Measurements from ENCODE around the gene IQCF5.
"Not testable (repeated sequence)": the region's sequence is repeated elsewhere in the genome, so short reads cannot be mapped to it uniquely, and the experiment has no call there.

Gene IQCF5

DNA sequence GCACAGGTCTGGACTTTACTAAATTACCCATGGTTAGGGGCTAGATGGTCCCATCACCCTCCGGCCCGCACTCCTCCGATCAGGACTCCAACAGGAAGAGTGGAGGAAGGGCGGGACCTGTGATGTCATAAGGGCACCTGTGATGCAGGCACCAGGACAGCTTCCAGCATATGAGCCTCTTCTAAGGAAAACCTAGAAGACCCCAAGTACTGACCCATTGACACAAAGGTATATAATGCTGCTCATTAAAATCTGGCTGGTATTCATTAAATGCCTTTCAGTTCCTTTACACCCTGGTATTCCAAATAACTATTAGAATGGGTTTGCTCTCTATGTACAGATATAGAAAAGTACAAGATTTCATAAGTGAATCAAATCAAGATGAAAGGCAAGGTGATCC lies at the start of gene IQCF5:
IQCF5 (minus strand) TSS at position 101 of the 400 bp plus-strand sequence; CDS start at position 31, 70 bp downstream.
- in situ Hi-C loops (cut with MboI; ENCODE audit: low sequenced_read_pairs), result no loop called here

DNA sequence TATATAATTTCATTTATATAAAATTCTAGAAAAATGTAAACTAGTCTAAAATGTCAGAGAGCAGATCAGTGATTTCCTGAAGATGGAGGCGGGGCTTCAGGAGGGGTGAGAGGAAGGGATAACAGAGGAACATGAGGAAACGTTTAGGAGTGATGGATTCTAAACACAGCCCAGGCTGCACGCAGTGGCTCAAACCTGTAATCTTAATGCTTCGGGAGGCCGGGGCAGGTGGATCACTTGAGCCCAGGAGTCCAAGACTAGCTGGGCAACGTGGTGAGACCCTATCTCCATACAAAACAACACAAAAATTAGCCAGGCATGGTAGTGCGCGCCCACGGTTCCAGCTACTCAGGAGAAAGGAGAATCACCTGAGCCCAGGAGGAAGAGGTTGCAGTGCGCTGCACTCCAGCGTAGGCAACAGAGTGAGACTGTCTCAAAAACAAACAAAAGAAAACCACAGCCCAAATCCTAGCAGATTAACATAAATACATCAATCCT lies 45.7 kb upstream of the IQCF5 start:
- in situ Hi-C loops (cut with MboI; ENCODE audit: low sequenced_read_pairs), result no loop called here

GRCh38 chr3:51916418-51916817 lies 41.0 kb upstream of the IQCF5 start:
- in situ Hi-C loops (cut with MboI; ENCODE audit: low sequenced_read_pairs), result no loop called here

DNA sequence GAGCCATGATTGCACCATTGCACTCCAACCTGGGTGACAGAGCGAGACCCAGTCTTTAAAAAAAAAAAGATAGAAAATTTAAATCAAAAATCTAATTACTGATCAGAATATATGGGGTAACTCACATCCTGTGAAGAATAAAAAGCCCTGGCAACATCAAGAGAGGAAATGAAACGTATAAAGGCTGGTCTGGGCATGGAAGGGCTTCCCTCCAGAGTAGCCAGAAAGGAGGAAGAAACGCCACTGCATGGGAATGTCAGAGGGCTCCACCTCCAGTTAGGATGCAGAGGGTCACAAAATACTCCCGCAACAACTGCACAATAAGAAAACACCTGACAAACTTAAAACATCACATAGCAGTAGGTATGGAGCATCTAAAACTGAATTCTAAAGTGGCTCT lies 32.6 kb upstream of the IQCF5 start:
- in situ Hi-C loops (cut with MboI; ENCODE audit: low sequenced_read_pairs), result no loop called here

GRCh38 chr3:51904034-51904823 lies 28.8 kb upstream of the IQCF5 start:
- in situ Hi-C loops (cut with MboI; ENCODE audit: low sequenced_read_pairs), result no loop called here

DNA sequence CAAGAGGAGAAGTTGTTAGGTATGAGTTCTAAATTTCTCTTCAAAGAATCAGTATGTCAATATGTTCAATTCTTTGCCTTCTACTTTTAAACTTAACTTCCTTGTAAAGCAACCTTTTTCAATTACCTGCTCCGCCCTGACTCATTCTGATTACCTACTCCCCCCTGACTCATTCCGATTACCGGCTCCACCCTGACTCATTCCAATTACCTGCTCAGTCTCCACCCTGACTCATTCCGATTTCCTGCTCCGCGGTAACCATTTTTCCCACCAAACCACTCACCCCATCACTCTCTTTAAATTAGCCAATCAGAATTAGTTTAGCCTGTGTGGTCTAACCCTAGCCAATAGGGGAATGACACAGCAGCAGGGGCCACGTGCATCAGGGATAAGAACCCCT lies 27.0 kb upstream of the IQCF5 start:
- in situ Hi-C loops (cut with MboI; ENCODE audit: low sequenced_read_pairs), result not testable (repeated sequence)

GRCh38 chr3:51900043-51900442 lies 24.6 kb upstream of the IQCF5 start:
- in situ Hi-C loops (cut with MboI; ENCODE audit: low sequenced_read_pairs), result not testable (repeated sequence)

DNA sequence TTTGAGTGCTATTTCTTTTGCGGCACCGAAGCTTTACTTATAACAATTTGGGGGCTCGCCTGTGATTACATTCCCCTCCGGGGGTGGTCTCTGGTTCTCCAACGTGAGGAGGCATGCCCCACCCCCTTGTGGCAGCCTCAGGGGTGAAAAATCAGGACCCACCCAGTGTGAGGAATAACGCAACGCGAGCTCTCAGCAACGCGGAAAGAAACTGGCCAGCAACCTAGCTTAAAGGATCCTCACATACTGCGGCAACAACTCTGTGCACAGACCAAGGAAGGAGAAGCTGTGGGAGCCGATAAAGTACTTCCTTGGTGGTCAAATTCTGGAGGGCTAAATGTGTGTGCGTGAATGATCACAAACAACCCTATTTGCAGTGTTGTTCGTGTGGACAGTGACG lies 22.0 kb upstream of the IQCF5 start:
- in situ Hi-C loops (cut with MboI; ENCODE audit: low sequenced_read_pairs), result no loop called here

- in situ Hi-C loops (cut with MboI; ENCODE audit: low sequenced_read_pairs), result no loop called here
These were observed 21.4 kb upstream of the IQCF5 start for GRCh38 chr3:51896607-51897305.

GRCh38 chr3:51894939-51895338 lies 19.5 kb upstream of the IQCF5 start:
- in situ Hi-C loops (cut with MboI; ENCODE audit: low sequenced_read_pairs), result no loop called here

- in situ Hi-C loops (cut with MboI; ENCODE audit: low sequenced_read_pairs), result no loop called here
These were observed 19.0 kb upstream of the IQCF5 start for GRCh38 chr3:51894391-51894790.

DNA sequence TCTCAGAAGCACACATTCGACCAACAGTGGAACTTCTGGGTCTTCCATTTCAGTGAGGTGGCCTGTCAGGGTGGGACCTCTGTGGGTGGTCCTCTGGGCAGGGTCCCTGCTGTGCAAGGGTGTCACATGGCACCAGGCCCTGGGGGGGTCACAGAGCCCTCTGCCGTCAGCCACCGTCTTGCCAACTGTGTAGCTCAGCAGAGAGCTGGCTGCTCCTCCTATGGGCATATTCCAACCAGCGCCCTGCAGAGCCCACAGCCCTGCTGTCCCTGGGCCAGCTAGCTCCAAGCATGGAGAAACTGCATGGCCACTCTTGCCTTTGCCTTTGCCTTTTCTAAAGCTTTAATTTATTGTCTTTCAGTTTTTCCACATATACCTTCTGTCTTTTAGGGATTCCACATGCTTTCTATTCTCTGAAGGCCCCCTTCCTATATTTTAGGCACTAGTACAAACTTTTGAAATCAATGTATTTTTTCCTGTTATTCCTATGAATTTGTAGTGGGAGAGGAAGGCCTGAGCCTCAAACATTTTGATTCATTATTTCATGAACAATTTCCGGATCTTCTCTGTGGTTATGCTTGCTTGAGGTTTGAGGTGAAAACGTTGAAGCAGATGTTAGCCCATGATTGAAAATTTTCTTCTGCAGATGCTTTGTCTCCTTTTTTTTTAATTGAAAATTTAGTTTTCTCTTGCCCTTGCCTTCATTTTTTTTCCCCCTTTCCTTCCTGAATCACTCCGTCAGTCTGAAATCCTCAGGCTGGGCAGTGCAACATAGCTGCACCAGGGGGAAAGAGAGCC lies 16.0 kb upstream of the IQCF5 start:
- in situ Hi-C loops (cut with MboI; ENCODE audit: low sequenced_read_pairs), result no loop called here

- in situ Hi-C loops (cut with MboI; ENCODE audit: low sequenced_read_pairs), result no loop called here
These were observed 13.2 kb upstream of the IQCF5 start for GRCh38 chr3:51888463-51889105.

- in situ Hi-C loops (cut with MboI; ENCODE audit: low sequenced_read_pairs), result no loop called here
These were observed 12.2 kb upstream of the IQCF5 start for GRCh38 chr3:51887620-51888019.

DNA sequence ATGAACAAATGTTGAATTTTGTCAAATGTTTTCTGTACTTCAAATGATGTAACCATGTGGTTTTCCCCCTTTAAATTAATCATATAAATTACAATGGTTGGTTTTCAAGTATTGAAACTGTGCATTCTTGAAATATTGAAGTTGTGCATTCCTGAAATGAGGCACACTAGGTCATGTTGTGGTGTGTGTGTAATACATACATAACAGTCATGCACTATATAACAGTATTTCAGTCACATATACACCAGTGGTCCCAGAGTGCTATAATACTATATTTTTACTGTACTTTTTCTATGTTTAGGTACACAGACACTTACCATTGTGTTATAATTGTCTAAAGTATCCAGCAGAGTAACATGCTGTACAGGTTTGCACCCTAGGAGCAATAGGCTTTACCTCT lies 11.0 kb upstream of the IQCF5 start:
- in situ Hi-C loops (cut with MboI; ENCODE audit: low sequenced_read_pairs), result no loop called here

DNA sequence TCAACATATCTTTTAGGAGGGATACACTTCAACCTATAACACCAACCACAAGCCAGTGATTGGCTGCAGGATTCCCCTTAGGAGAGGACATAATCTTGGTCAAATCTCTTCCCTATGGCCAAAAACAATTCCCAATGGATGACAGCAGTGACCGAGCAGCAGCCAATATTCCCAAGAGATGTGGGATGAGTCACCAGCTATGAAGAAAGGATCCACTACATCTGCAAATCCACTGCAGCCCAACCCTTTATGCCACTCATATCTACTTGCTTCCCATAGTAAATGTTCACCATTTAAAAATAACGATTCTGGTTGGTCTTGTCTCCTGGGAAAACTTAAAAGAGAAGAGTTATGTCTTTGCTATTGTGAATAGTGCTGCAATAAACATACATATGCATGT lies 4.5 kb upstream of the IQCF5 start:
- in situ Hi-C loops (cut with MboI; ENCODE audit: low sequenced_read_pairs), result no loop called here

GRCh38 chr3:51876186-51876585 lies 785 bp upstream of the IQCF5 start:
- in situ Hi-C loops (cut with MboI; ENCODE audit: low sequenced_read_pairs), result no loop called here

DNA sequence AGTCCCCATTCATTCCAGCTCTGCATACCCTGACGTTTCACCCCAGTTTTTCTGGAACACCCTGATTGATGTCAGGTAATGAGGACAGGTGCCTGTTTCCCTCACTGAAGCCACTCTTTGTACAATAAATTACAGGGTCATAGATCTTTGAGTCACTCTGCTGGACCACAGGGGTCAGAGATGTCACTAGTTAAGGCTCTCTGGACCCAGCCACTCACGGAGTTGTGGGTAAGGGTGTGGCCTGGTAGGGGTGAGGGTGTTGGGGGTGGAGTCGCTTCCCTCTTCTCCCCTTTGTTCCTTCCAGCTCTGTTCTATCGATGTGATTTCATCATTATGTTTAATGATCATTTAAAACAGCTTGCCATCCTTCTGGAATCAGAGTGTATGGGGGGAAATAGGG lies 512 bp downstream of the IQCF5 start:
- in situ Hi-C loops (cut with MboI; ENCODE audit: low sequenced_read_pairs), result no loop called here

DNA sequence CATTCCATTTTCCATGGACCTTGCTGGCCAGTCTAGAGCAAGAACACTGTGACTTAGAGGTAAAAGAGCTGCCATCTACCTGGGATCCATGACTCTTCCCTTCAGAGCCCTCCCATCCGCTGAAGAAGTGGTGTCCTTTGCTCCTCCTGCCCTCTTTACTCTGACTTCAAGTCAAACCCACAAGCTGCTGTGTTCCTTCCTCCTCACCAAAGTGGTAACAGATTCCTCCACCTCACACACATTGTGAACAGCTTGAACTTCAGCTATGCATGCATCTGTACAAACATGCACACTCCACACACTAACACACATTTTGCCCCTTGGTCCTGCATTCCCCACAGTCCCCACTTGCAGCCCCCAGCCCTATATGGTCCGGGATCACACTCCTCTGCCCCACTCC lies 990 bp downstream of the IQCF5 start:
- in situ Hi-C loops (cut with MboI; ENCODE audit: low sequenced_read_pairs), result no loop called here

DNA sequence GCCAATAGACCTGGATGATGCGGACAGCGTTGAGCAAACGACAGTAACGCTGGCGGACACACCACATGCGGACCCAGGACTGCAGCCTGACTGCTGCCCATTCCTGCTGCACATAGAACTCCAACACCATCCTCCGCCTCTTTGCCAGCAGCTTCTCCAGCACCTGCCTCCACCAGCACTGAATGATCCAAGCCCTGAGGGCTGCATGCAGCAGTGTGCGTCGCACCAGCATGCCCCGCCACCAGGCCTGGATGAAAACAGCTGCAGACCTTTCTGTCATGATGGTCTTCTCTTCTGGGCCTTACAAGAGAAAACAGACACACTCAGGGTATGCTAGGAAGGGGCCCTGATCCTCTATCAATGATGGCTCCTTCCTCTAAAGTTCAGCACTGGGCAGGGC lies 1.5 kb downstream of the IQCF5 start:
- in situ Hi-C loops (cut with MboI; ENCODE audit: low sequenced_read_pairs), result no loop called here

DNA sequence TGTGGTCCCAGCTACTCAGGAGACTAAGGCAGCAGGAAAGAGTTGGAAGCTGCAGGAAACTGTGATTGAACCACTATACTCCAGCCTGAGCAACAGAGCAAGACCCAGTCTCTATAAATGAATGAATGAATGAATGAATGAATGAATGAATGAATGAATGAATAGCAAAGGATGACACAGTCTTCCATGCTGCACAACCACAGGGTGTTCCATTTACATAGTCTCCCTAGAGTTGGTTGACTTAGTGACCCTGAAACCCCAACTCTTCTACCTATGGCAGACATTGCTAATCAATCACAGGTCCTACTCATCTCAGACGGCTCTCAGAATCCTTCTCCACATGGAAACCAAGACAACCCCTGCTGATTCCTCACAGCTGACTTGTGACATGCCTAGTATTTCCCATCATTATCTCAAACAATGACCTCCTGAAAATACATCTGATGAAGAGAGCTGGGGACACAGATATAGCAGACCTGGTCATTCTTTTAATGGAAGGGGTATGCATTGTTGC lies 2.1 kb downstream of the IQCF5 start:
- in situ Hi-C loops (cut with MboI; ENCODE audit: low sequenced_read_pairs), result no loop called here
